Activated CD8-positive, alpha-beta memory T cell treated with anti-CD3 and anti-CD28 coated beads, Interleukin-2, amount 50 U/mL, for 4 hours (primary cell): ENCODE data around the gene ZP4.

Experiments used
- DNase-seq: peaks from one replicate; pipeline ENCODE4 v3.0.0-alpha.2; 2020

Gene ZP4, protein sequence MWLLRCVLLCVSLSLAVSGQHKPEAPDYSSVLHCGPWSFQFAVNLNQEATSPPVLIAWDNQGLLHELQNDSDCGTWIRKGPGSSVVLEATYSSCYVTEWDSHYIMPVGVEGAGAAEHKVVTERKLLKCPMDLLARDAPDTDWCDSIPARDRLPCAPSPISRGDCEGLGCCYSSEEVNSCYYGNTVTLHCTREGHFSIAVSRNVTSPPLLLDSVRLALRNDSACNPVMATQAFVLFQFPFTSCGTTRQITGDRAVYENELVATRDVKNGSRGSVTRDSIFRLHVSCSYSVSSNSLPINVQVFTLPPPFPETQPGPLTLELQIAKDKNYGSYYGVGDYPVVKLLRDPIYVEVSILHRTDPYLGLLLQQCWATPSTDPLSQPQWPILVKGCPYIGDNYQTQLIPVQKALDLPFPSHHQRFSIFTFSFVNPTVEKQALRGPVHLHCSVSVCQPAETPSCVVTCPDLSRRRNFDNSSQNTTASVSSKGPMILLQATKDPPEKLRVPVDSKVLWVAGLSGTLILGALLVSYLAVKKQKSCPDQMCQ

DNA sequence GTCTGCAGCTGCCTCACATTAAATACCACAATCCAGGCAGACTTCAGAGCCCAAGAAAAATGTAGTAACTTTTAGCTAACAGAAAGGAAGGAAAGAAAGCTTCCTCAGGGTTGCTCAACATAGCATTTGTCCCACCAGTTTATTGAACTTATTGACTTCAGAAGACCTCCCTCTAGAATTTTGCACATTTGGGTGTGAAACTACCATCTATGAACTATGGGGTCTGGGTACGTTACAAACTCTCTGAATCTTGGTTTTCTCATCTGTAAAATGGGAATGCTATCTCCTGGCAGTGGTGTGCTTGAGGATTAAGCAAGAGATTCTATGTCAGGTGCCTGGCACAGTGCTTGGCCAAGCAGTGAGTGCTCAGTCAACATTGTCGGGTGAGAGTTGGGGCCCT lies at the start of gene ZP4:
TSS of gene ZP4 (minus strand) at position 101 of the 400 bp plus-strand sequence. CDS start 287 bp downstream, outside the sequence.
- DNase-seq = no peak

DNA sequence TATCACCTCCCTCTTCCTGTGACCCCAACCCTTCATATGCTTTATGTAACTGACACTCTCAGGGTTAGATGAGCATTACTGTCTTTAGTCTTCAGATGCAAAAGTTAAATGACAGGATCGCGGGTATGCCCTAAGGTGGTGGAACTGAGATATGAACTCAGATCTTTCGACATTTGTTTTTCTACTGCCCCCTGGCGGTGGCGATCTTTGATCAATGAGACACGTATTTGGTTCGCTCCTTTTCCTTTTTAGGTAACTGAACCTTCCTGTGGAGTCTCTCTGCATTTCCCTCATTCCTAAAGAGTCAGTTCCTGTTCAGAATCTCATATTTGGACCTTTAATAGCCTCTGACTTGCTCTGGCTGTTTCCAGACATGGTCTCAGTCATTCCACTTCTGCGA lies 47.8 kb upstream of the ZP4 start:
- no peak for DNase-seq

DNA sequence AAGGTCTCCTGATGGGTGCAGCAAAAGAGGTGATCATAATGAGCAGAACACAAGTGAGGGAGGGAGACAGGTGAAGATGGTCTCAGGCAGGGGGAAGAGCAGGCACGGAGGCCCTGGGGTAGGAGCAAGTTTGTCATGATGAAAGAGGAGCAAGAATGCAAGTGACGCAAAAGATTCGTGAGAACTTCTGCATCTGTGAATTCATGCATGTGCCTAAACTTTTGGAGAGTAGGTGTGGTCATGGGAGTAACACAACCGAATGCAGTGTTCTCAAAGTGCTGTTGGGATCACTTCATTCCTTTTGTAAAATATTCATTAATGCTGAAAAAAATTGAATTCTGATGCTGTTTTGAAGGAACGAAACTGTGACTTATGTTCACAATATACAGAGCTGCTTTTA lies 47.3 kb upstream of the ZP4 start:
- DNase-seq = no peak

DNA sequence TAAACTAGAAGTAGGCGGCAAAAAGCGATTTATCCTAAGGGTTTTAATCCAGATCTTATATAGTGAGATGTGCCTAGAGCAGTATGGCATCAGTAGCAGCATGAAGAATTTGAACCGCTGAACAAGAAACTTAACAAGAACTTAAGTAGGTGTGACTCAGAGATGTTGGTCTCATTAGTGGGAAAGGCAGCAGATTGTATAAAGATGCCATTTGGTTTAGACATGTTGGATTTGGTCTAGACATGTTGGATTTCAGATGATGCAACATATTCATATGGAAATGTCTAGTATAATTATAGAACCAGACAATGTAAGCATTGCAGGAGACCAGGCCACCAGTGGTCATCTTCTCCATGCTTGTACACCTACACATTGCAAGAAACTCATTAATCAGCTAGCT lies 42.1 kb upstream of the ZP4 start:
- DNase-seq = no peak

DNA sequence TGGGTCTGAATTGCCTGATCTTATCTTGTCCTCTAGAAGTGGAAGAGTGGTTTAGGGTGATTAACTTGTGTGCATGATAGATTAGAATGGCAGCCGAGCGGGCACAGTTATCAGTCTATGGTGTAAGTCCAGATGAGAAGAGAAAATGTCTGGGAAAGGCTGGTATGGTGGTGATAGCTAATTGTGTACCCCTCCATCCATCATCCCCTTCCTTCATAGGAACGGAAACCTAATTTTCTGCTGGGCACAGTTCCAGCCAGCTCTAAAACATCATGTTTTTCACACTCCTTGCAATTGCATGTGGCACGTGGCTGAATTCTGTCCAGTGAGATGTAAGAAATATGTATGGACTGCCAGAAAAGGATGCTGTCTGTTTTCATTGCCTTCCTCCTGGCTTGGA lies 40.9 kb upstream of the ZP4 start:
- no peak for DNase-seq

DNA sequence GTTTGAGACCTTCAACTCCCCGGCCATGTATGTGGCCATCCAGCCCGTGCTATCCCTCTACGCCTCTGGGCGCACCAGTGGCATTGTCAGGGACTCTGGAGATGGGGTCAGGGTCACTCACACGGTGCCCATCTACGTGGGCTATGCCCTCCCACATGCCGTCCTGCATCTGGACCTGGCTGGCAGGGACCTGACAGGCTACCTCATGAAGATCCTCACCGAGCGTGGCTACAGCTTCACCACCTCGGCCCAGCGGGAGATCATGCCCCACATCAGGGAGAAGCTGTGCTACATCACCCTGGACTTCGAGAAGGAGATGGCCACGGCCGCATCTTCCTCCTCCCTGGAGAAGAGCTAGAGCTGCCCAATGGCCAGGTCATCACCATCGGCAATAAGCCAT lies 36.5 kb upstream of the ZP4 start:
- no peak for DNase-seq

DNA sequence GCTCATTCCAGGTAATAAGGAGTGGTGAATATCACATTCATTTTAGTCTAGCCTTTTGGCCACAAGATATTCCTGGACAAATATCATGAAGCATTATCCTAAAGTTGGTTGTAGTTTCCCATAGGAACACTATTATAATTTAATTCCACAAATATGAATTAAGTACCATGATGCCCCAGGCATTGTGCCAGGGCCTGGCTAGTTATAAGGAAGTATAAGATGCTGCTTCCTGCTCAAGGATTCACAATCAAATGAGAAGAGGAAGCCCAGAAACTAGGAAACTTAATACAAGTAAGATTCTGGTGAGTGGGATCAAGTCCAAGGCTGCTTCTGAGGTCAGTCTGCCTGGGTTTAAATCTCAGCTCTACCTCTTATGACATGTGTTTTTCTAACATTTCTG lies 30.6 kb upstream of the ZP4 start:
- no peak for DNase-seq

DNA sequence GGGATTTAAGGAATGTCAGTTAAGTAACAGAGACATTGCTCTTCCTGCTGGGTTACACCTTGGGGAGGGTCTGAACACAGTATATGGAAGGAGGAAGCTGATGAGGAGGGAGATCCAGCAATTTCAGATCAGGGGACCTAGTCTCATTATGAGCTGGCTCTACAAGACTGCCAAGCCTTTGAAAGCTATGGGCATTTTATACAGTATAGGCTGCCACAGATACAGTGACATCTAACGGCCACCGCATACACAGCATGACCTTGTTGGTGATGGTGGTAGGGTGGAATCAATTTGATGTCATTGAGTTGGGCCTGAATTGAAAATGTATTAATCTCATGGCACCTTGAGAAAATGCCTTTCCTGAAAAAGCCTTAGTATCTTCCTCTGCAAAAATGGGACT lies 22.6 kb upstream of the ZP4 start:
- DNase-seq = no peak

DNA sequence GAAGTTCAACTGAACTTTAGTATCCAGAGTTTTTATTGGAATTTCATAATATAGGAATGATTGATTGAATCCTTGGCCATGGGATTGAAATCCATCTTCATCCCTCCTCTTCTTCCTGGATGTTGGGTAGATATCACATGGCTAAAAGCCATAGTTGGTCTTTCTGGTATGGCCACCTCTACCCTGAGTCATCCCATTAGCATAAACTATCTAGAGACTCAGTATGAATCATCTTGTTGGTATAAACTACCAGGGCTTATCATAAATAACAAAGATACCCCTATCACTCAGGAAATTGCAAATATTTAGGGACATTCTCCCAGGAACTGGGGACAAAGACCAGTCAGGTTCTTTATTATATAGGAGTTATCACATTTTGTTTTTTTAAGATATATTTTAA lies 21.2 kb upstream of the ZP4 start:
- DNase-seq = no peak

DNA sequence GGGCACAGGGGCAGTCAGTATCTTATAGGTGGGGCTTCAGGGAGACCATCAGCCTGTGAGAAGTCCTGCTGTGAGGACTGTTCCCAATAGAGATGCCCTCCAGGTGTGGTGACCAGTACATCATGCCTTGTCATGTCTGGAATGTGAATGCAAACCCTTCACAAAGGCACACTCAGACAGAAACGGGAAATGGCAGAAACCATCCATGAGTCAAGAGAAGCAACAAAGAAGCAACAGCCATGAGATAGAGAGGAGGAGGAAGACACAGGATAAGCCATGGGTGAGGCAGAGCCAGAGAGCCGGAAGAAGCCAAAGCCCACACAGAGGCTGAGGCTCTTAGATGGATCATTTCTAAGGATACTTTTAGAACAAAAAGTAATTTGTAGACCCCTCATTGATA lies 20.1 kb upstream of the ZP4 start:
- no peak for DNase-seq

DNA sequence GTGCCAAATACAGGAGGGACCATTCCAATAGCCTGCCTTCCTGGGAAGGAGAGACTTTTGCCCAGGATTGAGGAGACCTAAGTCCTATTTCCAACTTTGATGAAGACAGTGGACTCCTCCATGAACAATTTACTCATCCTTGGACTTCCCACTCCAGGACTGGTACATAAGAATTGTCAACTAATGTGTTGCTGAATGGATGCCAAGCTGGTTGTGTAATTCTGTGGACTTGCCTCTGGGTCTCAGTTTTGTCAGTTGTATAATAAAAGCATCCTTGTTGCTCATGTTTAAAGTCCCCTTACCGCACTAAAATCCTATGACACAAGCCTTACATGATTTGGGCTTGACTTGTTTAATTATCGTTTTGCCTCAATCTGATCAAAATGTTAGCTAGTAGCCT lies 13.2 kb upstream of the ZP4 start:
- no peak for DNase-seq

DNA sequence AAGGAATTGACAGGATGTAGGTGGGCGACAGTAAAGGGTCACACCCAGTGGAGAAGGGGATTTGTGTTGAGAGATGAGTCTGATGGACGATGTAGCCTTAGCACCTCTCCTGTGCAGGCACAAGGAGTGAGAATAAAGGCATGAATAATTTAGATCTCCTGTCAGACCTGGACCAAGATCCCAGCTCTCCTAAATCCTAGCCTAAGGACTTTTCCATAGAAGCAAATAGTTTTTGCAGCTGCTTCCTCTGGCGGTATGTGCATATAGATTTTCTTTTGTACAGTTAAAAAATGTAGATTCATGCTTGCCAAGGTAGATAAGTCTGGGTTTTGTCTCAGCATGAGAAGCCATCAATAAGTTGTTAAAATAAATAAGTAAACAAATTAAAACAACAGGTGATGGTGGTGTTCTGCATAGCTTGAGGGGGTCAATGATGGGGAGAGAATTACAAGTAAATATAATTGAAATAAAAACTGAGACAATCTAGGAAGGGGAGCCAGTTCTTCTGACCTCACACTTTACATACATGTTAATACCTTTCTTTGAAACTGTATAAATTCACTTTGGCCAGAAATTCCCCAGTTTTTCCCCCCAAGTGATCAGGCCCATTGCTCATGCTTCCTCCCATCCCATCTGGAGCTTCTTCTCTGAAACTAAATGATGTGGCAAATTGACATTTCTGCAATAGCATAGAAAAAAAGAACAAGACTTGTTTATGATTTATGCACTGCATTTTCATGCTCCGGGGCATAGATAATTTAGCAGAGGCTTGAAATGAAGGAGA lies 12.4 kb upstream of the ZP4 start:
- no peak for DNase-seq

DNA sequence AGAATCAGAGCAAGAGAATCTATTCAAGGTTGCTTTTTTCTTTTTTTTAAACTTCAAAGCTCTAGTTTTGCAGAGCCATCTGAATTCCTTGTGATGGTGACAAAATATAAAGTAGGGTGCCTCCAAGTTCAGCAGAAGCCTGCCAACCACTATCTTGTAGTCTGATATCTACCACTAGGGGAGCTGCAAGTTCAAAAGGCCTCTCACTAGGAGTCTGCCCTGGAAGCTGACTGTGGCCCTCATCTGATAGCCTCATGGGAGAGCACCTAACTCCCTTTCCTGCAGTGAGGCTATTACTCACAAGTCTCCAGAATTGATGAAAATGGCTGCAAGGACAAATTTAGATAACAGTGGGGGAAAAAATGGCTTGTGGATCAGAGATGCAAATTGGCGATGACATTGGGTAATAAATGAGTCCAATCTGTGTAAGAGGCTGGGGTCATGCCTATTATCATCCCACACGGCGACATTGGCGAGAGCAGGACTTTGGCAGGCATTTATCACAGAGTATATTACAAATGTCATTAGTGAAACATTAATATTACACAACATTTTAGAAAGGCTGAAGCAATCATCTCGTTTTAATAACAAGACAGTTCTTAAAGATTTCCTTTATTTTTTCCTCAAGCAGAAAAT lies 10.7 kb upstream of the ZP4 start:
- no peak for DNase-seq

DNA sequence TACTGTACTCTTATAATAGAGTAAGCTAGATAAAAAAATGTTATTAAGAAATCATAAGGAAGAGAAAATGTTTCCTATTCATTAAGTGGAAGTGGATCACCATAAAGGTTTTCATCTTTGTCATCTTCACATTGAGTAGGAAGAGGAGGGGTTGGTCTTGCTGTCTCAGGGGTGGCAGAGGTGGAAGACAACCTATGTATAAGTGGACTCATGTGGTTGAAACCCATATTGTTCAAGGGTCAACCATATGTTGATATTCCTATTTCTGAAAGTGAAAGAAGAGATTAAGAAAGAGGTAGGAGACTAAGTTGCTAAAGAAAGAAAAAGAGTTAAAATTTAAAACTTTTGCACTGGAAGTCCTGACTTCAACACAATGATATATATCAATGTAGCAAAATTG lies 4.9 kb upstream of the ZP4 start:
- no peak for DNase-seq

DNA sequence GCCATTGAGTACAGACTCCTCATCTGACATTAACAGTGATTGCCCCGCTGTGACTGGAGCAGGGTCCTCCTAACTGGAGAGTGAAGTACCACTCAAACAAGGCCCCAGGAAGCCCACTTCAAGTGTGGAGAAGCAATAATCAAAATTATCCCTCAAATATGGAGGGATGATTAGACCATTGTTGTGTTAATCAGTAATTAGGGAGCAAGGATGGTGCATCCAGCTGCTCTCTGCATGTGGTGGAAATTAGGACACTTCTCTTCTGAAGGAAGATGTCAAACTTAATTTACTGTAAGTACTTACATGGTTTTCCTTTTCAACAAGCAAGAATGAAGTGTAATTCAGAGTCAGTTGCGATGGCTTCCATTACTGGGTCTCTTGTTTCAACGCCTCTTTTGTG lies 3.4 kb upstream of the ZP4 start:
- no peak for DNase-seq

DNA sequence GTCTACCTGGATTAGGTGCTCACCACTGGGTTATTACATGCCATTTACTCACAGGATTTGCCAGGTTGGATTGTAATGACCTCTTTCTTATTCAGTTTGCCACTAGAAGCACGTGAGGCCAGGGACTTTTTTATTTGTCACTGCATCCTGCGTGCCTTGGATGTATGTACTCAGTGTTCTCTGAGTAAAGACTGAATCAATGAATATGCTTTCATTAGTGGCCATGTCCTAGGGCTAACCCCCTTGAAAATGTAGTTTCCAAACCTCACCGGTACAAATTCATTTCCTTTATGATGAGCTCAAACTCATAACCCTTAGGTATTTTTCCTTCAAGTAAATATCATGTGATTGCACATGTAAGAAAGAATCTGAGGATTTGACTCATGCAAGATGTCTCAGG lies 1.3 kb upstream of the ZP4 start:
- DNase-seq = no peak

DNA sequence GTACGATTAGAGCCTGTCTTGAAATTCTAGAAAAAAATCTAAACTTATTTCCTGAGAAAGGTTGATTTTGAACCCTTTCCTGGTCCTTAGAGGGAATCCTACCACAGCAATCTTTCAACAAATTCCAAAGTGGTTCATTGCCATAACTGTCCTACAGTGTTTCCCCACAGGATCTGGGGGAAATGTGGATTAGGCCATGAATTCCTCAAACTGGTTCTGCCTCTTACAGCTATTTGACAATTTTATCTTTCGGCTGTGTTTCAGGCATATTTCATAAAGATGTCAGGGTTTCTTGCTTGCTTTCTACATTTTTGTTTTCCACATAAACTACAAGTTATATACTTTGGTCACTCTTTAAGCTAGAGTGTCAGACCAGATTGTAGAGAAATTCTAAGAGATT lies 544 bp upstream of the ZP4 start:
- DNase-seq = no peak

DNA sequence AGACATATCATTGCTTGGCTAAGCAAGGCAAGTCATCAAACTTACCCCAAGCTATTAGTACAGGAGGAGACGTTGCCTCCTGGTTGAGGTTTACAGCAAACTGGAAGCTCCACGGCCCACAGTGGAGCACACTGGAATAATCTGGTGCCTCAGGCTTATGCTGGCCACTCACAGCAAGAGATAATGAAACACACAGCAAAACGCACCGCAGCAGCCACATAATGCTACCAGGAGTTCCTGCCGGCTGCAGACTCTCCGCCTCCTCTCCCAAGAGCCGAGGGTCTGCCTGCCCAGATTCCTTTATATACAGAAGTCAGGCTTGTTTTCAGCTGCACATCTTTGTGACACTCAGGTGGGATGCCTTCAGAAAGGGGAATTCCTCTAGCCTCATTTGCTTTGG lies 306 bp downstream of the ZP4 start:
- no peak for DNase-seq

DNA sequence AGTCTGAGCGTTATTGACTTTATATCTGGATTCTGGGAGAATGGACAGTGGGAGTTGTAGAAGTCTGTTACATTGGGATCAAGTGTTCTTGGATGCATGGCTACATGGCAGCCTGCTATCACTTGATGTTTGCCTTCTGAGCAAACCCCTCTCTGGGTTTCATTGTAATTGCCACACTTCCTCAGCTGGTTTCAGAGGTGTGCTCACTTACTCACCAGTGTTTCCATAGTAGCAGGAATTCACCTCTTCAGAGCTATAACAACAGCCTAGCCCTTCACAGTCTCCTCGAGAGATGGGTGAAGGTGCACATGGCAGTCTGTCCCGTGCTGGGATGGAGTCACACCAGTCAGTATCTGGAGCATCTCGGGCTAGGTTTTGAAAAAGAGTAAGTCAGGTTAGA lies 2.6 kb downstream of the ZP4 start:
- DNase-seq = no peak

DNA sequence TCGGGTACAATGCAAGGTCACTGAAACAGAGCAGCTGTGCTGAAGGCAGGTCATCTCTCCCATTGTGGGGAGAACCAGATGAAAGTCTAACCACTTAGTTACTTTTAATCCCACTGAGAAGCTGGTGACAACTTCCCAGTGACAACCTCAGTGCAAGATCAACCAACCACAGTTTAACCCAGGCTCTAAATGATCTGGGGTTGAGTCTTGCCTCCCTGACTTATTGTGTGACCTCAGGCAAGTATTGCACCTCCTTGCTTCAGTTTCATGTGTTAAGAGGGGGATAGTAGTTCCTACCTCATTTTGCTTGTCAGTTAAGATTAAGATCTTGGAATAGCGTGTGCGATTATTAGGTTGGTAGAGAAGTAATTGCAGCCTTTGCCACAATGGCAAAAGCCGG lies 3.2 kb downstream of the ZP4 start:
- DNase-seq = no peak

DNA sequence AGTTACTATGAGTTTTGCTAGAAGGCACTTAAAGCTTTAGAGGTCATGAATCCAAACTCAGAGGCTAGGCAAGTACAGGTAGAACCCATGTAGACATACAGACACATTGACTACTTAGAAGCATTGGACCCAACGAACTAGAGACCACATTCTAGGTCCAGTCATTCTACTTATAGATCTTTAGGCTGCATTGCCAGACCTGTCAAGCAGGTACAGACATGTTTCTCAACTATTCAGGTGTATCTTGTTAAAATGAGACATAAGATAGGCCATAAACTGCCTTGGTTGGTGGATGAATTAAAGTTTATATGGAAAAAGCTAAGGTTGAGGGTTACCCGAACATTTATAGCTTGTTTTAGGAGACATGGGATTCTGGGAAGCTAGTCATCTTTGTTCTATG lies 6.5 kb downstream of the ZP4 start:
- no peak for DNase-seq

DNA sequence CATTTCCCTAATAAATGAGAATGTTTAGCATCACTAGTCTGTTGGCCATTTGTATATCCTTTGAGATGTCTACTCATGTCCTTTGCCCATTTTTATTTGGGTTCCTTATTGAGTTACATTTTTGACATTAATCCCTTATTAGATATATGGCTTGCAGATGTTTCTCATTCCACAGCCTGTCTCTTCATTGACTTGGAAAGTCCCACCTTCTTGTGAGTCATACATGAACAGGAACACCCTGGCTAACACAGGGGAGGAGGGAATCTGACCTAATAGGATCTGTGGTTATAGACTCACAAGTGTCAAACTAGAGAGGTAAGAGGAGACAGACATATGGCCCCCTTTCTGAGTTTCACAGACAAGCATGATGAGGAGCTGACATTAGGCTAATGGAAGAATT lies 11.5 kb downstream of the ZP4 start:
- no peak for DNase-seq

DNA sequence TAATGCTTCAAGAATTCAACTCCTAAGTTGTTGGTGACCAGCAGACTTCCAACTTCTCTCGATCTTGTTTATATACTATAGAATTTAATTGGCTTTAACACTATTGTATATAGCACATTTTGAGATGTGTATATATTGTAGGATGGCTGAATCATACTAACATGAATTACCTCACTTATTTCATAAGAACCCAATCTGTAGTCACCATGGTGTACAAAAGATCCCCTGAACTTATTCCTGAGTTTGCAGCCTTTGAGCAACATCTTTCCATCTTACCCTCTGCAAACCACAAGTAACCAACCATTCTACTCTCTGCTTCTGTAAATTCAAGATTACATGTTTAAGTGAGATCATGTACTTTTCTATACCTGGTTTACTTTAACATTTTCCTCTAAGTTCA lies 12.3 kb downstream of the ZP4 start:
- no peak for DNase-seq

DNA sequence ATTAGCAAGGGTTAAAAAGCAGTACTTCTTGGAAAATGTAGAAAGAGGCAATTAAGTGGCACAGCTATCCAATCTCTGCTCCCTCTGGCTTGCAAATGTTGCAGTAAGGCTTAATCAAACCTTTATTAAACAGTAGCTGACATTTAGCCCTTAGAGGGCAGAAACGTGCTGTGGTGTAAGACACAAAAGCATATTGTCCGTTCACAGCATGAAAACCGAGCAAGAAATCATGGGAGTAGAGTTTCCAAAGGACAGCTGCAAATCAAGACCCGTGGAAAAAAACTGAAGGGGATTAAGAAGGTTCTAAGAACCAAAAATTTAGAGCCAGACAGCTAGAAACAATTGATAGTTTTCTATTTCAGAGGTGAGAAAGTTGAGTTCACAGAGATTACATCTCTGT lies 13.1 kb downstream of the ZP4 start:
- DNase-seq = no peak
